ENCODE data around the gene KCNH5.

KCNH5 gene, protein sequence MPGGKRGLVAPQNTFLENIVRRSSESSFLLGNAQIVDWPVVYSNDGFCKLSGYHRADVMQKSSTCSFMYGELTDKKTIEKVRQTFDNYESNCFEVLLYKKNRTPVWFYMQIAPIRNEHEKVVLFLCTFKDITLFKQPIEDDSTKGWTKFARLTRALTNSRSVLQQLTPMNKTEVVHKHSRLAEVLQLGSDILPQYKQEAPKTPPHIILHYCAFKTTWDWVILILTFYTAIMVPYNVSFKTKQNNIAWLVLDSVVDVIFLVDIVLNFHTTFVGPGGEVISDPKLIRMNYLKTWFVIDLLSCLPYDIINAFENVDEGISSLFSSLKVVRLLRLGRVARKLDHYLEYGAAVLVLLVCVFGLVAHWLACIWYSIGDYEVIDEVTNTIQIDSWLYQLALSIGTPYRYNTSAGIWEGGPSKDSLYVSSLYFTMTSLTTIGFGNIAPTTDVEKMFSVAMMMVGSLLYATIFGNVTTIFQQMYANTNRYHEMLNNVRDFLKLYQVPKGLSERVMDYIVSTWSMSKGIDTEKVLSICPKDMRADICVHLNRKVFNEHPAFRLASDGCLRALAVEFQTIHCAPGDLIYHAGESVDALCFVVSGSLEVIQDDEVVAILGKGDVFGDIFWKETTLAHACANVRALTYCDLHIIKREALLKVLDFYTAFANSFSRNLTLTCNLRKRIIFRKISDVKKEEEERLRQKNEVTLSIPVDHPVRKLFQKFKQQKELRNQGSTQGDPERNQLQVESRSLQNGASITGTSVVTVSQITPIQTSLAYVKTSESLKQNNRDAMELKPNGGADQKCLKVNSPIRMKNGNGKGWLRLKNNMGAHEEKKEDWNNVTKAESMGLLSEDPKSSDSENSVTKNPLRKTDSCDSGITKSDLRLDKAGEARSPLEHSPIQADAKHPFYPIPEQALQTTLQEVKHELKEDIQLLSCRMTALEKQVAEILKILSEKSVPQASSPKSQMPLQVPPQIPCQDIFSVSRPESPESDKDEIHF

DNA sequence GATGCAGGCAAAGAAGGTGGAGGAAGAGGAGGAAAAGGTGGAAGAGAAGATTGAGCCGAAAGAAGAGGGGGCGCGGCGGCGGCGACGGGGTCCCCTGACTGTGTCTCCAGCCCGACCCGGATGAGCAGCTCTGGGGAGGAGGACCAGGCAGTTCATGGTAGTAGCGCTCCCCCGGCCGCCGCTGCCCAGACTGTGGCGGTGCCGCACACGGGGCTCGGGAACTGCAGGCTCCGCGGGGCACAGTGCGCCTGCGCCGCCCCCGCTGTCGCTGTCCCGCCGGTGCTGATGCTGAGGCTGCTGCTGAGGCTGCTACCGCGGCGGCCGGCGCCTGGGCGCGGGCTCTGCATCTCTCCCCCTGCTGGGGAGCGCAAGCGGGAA, at the start of gene KCNH5:
Gene KCNH5, minus strand, starts transcription at position 225 of the 378 bp plus-strand sequence. CDS start 272 bp downstream, outside the sequence.
- DNase-seq (ENCODE audit: low spot score) (peak; percentile 98), FAIRE-seq (peak; percentile 98)

DNA sequence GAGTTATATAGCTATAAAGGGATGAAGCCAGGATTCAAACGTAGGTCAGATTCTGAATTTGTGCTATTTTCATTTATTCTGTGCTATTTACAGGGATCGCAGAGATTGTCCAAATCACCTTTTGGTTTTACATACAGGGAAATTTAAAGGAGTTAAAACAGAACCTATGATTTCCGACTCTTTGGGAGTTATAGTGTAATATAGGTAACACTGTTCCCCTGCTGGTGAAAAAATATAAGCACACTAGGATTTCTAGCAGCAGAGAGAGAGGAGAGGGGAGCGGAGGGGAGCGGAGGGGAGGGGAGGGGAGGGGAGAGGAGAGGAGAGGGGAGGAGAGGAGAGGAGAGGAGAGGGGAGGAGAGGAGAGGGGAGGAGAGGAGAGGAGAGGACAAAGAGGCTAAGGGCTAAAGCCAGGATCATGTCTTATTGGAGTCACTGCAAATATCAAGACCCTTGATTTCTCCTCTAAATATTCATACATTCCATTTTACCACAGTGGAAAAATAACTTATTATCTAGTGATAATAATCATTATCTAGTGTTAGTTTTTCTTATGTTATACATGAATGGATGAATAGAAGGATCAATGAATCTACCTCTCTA, 46.2 kb upstream of the KCNH5 start:
- DNase-seq (ENCODE audit: low spot score), result no peak
- no peak for FAIRE-seq

DNA sequence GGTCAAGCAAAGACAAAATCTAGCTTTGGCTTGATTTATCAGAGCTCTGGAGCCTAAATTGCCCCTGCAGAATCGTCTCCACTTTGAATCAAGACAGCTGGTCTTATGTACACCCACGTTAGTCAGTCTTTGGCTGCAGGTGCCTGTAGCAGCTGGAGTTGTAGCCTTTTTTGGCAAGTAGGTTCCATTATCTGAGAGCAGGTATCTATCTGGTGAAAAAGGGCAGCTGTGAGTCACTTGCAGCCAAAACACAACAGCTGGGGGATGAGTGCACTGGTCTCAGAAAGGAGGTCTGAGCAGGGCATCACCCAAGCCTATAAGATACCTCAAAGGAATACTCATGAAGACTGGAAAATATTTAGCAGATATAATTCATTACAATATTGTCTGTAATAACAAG, 43.6 kb upstream of the KCNH5 start:
- FAIRE-seq, result no peak
- DNase-seq (ENCODE audit: low spot score), result no peak

DNA sequence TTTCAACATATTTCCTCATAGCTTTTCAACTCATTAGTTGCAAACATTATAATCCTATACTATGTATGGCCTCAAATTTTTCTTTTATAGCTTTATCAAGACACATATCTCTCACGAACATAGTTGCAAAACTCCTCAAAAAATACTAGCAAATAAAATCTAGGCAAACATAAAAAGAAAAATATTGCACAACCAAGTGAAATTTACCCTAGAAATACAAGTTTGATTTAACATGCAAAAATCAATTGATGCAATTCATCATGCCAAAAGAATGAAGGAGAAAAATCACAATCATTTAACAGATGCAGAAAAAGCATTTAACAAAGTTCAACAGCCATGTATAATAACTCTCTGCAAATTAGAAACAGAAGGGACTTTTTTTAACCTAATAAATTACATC, 33.3 kb upstream of the KCNH5 start:
- DNase-seq (ENCODE audit: low spot score) (no peak), FAIRE-seq (no peak)

DNA sequence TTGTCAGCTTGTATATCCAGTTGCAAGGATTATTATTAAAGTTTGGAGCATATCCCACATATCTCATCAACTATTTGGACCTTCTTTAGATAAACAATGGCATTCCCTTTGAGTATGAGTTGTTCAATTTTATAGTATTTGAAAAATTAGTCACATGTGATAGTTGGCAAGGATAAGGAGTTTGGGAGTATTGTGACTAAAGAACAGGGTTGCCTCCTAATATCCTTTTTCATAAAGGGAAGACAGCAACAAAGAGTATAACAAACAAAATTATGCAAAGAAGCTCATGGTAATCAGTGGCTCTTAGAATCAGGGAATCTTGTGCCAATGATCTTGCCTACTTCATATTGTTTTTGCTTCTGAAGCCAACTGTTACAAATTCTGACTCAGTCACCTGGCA, 31.2 kb upstream of the KCNH5 start:
- FAIRE-seq, result no peak
- no peak for DNase-seq (ENCODE audit: low spot score)

DNA sequence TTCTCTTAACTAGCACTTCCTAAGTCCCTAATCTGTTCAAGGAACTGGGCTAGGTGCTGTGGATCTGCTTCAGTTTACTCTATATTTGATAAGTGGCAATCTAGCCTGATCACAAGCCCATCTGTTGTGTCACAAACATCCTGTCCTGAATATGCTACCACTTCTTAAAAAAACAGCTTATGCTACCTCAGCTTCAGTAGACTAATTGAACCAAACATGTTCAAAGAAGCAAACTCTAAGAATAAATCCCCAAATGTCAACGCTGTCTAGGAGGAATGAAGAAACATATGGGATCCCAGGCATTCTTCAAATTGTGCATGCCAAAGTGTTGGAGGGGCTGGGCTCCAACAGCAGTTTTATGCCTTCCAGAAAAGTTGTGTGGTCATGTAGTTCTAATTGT, 10.4 kb upstream of the KCNH5 start:
- no peak for DNase-seq (ENCODE audit: low spot score)
- peak; percentile 20 for FAIRE-seq

DNA sequence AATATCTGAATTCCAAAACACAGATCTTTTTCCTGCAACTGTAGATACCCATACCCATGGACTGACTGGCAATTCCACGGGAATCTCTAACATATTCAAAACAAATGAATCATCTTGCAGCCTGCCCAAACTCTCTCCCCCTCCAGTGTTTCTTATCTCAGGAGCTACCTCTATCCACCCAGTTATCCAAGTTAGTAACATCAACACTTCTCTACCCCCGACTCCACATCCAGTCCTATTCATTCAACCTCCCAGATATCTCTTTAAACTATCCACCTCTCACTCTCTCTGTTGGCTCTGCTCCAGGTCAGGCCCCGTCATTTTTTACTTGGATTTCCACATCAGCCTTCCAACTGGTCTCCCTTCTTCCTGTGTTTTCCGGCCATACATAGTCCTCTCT, 6.7 kb upstream of the KCNH5 start:
- FAIRE-seq, result no peak

DNA sequence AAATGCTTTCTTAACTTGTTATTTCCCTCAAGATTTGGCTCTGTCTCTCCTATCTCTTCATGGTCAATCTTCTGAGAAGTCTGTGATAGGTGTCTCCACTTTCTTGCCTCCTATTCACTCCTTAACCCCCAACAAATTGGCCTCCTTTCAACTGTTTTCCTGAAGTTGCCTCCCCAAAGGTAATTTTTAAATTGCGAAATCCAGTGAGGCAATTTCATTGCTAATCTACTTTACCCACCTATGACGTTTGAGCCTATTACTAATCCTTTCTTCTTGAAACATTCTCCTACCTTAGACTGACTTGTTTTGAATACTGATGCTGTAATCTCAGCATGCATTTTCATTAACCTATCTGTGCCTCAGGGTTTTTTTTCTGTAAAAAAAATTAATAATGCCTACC, 6.0 kb upstream of the KCNH5 start:
- no peak for FAIRE-seq
- DNase-seq (ENCODE audit: low spot score), result no peak

More for the DNA sequence above, 6.7 kb upstream of the KCNH5 start:
- DNase-seq (ENCODE audit: low spot score), result no peak

DNA sequence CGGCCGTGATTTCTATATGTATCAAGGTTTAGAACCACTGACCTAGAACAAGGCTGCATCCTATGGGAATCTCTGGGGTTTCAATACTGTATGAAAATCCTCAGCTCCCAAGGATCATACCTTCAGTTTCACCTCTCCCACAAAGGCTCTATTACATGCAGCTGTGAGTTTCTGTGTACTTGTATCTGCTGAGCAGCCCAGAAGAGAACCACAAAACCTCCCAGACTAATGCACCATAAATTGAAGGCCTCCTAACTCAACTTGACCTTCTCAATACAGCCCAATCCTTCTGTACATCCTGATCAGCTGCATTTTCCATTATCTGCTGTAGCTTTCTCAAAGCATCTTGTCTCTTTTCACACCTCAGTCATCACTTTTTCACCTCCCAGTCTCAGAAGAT, 5.4 kb upstream of the KCNH5 start:
- DNase-seq (ENCODE audit: low spot score) (no peak), FAIRE-seq (peak; percentile 30)

DNA sequence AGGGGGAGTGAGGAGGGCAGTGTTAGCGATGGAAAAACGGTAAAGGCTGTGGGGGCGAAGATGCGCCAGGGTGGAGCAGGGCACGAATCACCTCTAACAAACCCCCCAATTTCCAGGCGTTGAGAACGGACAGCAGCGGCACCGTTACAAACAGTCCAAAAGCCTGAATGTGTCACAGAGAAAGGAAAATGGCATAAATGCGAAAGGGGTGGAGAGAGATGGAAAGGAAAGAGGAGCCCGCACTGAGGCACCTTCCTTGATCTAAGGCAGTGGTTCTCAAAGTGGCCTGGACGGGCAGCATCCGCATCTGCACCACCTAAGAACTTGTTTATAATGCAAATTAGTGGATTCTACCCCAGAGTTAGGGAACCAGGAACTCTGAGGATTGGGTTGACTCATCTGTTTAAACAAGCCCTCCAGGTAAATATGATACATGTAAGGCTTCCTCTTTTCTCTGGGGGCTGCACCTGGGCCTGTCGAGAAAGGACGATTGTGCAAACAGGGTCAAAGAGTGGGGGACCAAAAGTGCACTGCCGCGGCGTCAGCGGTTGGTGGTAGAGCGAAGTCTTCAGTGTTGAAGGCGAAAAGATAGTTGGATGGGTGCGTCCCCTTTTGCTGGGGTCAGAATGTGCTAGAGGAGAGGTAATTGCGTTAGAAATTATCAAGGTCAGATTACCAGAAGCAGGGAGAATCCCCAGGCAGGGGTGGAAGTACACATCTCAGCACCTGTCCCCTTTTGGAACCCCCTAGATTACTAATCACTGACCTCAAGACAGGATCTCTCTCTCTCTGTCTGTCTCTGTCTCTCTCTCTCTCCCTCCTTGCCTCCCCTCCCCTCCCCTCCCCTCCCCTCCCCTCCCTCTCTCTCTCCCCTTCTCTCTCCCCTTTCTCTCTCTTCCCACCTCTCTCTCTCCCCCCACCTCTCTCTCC, 1.3 kb upstream of the KCNH5 start:
- DNase-seq (ENCODE audit: low spot score) (peak; percentile 19), FAIRE-seq (peak; percentile 92)

DNA sequence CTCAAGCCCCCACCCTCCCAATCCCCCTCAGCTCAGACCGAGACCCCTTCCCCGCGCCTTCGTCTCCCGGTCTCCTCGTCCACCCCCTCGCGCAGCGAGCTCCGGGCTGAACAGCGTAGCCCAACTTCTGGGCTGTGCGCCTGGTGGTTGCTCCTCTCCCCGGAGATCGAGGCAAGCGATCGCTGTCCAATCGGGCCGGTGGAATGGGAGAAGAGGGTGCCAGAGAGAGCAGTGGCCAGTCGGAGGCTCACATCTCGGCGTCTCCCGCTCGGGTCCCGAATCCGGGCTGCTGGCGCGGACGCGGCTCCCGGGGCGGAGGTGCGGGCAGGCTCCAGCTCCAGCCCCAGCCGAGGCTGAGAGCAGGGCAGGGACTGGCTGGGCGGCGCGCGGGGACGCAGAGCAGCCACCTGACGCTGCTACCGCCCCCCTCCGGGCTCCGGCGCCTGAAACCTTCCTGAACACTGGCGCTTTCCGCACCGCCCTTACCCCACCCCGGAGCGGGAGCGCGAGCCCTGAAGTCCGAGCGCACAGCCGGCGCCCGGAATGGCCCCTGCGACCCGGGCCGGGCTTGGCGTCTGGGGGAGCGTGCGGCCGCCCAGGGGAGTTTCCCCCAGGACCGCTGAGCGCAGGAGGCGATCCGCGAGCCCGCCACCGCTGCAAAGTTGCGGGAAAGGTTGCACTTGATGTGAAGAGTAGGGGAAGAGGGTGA, 508 bp upstream of the KCNH5 start:
- FAIRE-seq, result no peak
- DNase-seq (ENCODE audit: low spot score), result peak; percentile 85

DNA sequence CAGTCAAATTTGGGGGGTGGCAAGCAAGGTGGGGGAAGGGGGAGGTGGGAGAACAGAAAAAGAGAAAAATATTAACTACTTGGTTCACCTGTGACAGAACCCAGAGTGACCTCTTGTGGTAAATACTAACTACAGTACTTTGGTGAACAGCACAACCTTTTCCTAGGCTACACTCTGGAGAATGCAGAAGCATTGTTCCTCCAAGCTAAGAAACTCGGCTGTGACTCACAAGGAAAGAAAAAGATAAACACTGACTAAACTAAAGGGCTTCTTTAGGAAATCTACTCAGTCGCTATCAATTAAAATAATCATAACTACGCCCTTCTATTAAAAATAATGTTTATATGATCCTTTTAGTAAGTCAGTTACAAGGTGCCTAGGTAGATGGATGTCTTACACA, 5.4 kb downstream of the KCNH5 start:
- FAIRE-seq, result peak; percentile 74
- peak; percentile 65 for DNase-seq (ENCODE audit: low spot score)

DNA sequence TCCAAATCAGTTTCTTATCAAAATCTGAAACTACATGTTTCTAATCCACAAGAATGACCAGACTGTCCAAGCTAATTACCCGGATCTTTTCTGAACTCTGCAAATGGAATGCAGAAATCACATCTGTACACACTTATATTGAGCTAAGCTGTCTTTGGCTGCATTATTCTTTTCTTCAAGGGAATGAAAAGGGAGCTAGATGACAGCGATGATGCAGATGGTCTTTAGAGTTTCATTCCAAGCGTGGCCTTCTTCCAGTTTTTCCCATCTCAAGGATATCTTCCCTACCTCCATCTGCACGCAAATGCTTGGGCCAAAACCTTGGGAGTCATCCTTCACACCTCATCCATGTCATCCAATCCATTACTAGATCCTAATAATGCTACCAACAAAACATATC, 12.6 kb downstream of the KCNH5 start:
- DNase-seq (ENCODE audit: low spot score) (no peak), FAIRE-seq (no peak)

DNA sequence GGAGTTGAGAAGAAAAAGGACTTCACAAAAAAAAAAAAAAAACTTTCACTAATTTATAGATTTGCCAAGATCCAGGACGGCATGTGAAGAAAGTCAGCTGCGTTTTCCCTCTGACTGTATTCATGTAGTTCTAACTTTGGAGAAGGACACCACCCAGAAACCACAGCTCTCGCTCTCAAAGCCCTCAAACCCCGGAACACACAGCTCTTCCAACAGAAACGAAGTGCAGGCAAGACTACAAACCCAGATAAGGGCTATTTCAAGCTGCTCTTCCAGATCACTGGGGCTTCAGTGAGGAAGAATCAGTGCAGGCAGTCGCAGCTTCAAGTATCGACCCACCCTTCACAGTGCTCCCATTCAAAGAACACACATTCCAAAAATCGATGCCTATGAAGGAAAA, 13.2 kb downstream of the KCNH5 start:
- FAIRE-seq, result no peak
- no peak for DNase-seq (ENCODE audit: low spot score)

DNA sequence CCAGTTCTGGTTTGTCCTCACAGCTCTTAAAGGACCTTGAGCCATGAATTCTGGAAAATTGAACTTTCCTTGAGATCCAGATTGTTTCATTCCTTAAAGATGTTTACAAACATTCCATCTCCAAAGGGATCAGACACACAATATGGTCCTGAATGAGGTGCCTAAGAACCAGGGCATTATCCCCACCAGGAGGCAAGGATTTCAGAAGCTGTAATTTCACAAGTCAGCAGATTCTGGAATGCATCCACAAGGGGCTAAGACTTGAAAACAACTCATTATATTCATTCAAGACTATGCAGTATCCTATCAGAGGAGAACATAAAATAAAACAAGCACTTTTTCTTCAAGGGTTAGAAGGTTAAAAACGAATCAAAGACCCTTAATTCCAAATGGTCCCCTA, 15.1 kb downstream of the KCNH5 start:
- FAIRE-seq (no peak), DNase-seq (ENCODE audit: low spot score) (no peak)

DNA sequence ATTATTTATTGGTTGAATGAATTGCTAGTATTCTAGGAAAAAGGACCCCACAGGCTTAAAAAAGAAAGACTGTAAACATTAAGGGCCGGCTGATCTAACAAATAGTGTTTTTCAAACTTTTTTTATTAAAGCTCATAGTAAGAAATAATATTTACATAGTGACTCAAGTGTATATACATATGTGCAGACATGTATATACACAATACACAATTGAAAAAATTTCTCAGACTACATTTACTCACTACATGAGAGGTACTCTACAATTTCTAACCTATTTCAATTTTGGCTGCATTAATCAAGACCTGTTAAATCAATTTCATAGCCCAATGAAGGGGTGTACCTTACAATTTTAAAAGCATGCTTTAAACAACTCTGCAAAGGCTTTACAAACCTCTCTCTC, 17.5 kb downstream of the KCNH5 start:
- DNase-seq (ENCODE audit: low spot score) (no peak), FAIRE-seq (no peak)

DNA sequence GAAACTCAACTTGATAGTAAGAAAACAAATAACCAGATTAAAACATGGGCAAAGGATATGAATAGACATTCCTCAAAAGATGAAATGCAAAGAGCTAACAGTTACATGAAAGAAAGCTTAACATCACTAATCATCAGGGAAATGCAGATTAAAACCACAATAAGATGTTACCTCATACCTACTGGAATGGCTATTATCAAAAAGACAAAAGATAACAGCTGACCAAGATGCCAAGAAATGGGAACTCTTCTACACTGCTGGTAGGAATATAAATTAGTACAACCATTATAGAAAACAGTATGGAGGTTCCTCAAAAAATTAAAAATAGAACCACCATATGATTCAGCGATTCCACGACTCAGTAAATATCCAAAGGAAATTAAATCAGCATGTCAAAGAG, 18.8 kb downstream of the KCNH5 start:
- no peak for FAIRE-seq
- no peak for DNase-seq (ENCODE audit: low spot score)

DNA sequence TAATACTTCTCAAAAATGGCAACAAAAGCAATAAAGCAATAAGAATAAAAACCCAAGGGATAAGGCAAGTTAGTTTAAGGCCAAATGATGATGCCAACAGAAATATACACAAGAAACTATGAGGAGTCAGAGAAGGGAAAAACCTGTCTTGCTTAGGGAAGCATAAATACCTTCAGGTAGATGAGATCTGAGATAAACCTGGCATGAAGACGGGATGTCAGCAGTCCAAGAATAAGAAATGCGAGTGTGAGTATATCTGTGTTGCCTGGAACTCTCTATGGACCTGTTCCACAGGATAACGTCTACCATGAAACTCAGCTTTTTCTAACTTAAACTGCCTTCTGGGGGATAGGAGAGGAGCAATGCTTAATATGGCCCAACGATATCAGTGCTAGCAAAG, 30.6 kb downstream of the KCNH5 start:
- DNase-seq (ENCODE audit: low spot score), result no peak
- FAIRE-seq, result no peak

DNA sequence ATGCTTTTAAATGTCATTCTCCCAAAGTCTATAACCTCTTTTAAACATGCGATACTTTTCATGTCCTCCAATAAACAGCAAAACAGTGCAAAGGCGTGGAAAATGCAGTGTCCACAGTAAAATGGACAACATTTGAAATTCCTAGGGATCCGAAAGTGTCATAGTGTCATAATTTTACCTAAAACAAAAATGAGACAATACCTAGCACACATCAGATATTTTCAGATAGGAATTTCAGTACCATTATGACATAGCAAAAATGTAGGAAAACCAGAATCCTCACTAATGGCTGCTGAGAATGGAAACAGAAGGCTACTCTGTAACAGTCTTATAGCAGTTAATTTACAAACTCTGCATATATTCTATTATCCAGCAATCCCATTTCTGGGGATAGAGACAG, 33.1 kb downstream of the KCNH5 start:
- no peak for FAIRE-seq

DNA sequence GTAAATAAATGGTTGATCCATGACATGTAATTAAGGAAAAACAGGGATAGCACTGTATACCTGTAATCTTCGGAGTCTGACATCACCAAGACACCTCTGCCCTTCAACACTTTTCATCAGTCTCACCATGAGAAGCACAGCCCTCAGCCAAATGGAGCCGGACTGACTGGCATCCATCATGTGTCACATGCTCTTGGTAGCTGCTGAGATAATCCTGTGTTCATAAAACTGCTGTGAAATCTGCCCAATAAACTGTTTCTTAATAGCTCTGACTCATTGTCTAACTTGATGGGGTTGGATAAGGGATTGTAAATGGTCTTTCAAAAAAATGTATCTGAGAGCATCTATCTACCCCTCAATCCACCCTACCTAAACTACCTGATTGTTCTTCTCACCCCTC, 33.6 kb downstream of the KCNH5 start:
- FAIRE-seq (peak; percentile 71), DNase-seq (ENCODE audit: low spot score) (no peak)

More for the DNA sequence above, 33.1 kb downstream of the KCNH5 start:
- DNase-seq (ENCODE audit: low spot score), result no peak
